K562 (cell line): ENCODE results near the gene CCDC87. TPM values are rescaled to one million over a fixed set of nuclear protein-coding genes. Genes with fewer than 3 reads are reported as not detected.

ENCODE experiments used
- ATAC-seq: fragments of 200-7000 bp; cut with Tn5 transposase; 3 replicates; pipeline ENCODE4 v1.9.1; 2020; ENCODE audit warnings: moderate library complexity
- BruUV-seq: library from RNA; stranded (reverse); fragments of 400-500 nt; replicated peaks from 2 replicates; lab custom pipeline; 2021; lab: Mats Ljungman, UMichigan
- CTCF ChIA-PET: fragments of 300-600 bp; formaldehyde crosslinking; extraction: SDS; loops from one replicate; lab custom pipeline; 2021; ENCODE audit warnings: low intra/inter-chr PET ratio; lab: Yijun Ruan, JAX
- POLR2A ChIA-PET: fragments of 300-600, 350-650 bp; sonication (Branson Sonifier 250); formaldehyde crosslinking; extraction: SDS; loops from one replicate; lab custom pipeline; 2021; ENCODE audit warnings: antibody characterized with exemption, inconsistent platforms; lab: Yijun Ruan, JAX
- DNase-seq, 4 experiments: peaks; one replicate each; pipeline versions ENCODE4 v3.0.0 to v3.0.0-alpha.2; 2011 to 2018; ENCODE audit warnings: low spot score in 3 of 4, mixed read lengths in 3 of 4; ENCODE audit errors: extremely low read depth in 1 of 4
- FAIRE-seq: peaks from 2 replicates; lab custom pipeline; 2011; peaks lifted over from hg19 to GRCh38; lab: Jason Lieb, UNC
- H2AFZ ChIP-seq: 2 replicates; pipeline ENCODE4 v1.6.0; 2011; ENCODE audit warnings: low read depth, low read length, control low read depth, inconsistent platforms
- H3K27ac ChIP-seq: fragments of 200-600 bp; 3 replicates; pipeline ENCODE4 v1.8.0; 2011; ENCODE audit warnings: low read depth, mild to moderate bottlenecking, control low read depth, inconsistent platforms, low read length, moderate library complexity, mixed read lengths; ENCODE audit errors: extremely low read depth
- H3K27me3 ChIP-seq, 2 experiments: fragments of 300-600 bp in 1 of 2; 2 replicates in 1 of 2; 3 replicates in 1 of 2; pipeline versions ENCODE4 v1.6.0 to v1.8.0; 2011; ENCODE audit warnings: inconsistent platforms in 2 of 2, low read length in 2 of 2, mild to moderate bottlenecking in 1 of 2, mixed read lengths in 1 of 2, moderate library complexity in 1 of 2; ENCODE audit not compliant: control insufficient read depth in 2 of 2, insufficient read depth in 2 of 2
- H3K36me3 ChIP-seq: fragments of 300-600 bp; 3 replicates; pipeline ENCODE4 v1.8.0; 2011; ENCODE audit warnings: mild to moderate bottlenecking, low read length, inconsistent platforms; ENCODE audit not compliant: control insufficient read depth, insufficient read depth
- H3K4me1 ChIP-seq, 2 experiments: fragments of 200-600 bp in 1 of 2; replicated peaks in 1 of 2; 2 replicates in 1 of 2; 3 replicates in 1 of 2; pipeline versions ENCODE4 v1.5.1 to v1.8.0; 2011; ENCODE audit warnings: inconsistent platforms in 2 of 2, low read length in 2 of 2, mild to moderate bottlenecking in 1 of 2, mixed read lengths in 1 of 2, moderate library complexity in 1 of 2; ENCODE audit not compliant: control insufficient read depth in 2 of 2, insufficient read depth in 2 of 2
- H3K4me2 ChIP-seq: 2 replicates; pipeline ENCODE4 v1.6.1; 2011; ENCODE audit warnings: low read length, control low read depth, inconsistent platforms, mixed read lengths; ENCODE audit not compliant: insufficient read depth
- H3K4me3 ChIP-seq: fragments of 200-600 bp; sonication (generic), shearing (Covaris generic); 2 replicates; pipeline ENCODE4 v1.5.1; 2016; ENCODE audit warnings: control low read depth, inconsistent platforms
- H3K79me2 ChIP-seq: fragments of 200-600 bp; 3 replicates; pipeline ENCODE4 v1.8.0; 2011; ENCODE audit warnings: low read length, inconsistent platforms; ENCODE audit not compliant: control insufficient read depth, insufficient read depth
- H3K9ac ChIP-seq, 2 experiments: 2 replicates each; pipeline versions ENCODE4 v1.6.0 to v1.6.1; 2011; ENCODE audit warnings: low read depth in 2 of 2, low read length in 2 of 2, control low read depth in 1 of 2, inconsistent platforms in 1 of 2, mild to moderate bottlenecking in 1 of 2, mixed read lengths in 1 of 2; ENCODE audit not compliant: insufficient read depth in 1 of 2
- H3K9me1 ChIP-seq: one replicate; pipeline ENCODE4 v1.6.0; 2011; ENCODE audit warnings: inconsistent platforms, mild to moderate bottlenecking, low read length, moderate library complexity; ENCODE audit not compliant: control insufficient read depth, insufficient read depth
- H3K9me3 ChIP-seq: replicated peaks from 2 replicates; pipeline ENCODE4 v1.5.1; 2011; ENCODE audit warnings: low read depth, low read length, inconsistent platforms; ENCODE audit not compliant: control insufficient read depth, insufficient read depth
- H4K20me1 ChIP-seq: replicated peaks from 2 replicates; pipeline ENCODE4 v1.6.1; 2011; ENCODE audit warnings: low read length, inconsistent platforms, mixed read lengths; ENCODE audit not compliant: control insufficient read depth, insufficient read depth
- ILK ChIP-seq: fragments of 450-650 bp; IDR thresholded peaks from 2 replicates; pipeline ENCODE4 v1.6.1; 2016; ENCODE audit warnings: missing genetic modification characterization, low read depth, mild to moderate bottlenecking, missing compliant biosample characterization, moderate library complexity, borderline replicate concordance
- ZNF431 ChIP-seq: sonication (generic); formaldehyde crosslinking; IDR thresholded peaks from 2 replicates; pipeline ENCODE4 v1.8.0; 2022; ENCODE audit warnings: mild to moderate bottlenecking, missing genetic modification reagents
- ZNF740 ChIP-seq, 3 experiments: fragments of 200-800 bp in 1 of 3; sonication (Bioruptor generic) in 1 of 3; sonication (generic) in 1 of 3; formaldehyde crosslinking in 1 of 3; IDR thresholded peaks; 2 replicates each; pipeline versions ENCODE4 v1.6.1 to v1.8.0; 2016 to 2022; ENCODE audit warnings: mild to moderate bottlenecking in 2 of 3, missing compliant biosample characterization in 2 of 3, missing genetic modification characterization in 2 of 3, missing genetic modification reagents in 1 of 3
- WGBS: fragments of 100-300 bp; shearing (Covaris generic); methylation state at CpG from one replicate; pipeline ENCODE4 v1.1.6; 2016; ENCODE audit warnings: low coverage, mixed read lengths; ENCODE audit not compliant: insufficient coverage; ENCODE audit errors: missing lambda C conversion rate; 5-methylcytosine and 5-hydroxymethylcytosine counted together
- in situ Hi-C: fragments of 300-500 bp; cut with MboI; formaldehyde crosslinking; loops from 4 replicates; pipeline ENCODE4 v1.15.0; 2018; ENCODE audit warnings: inconsistent platforms, mixed read lengths
- intact Hi-C: fragments of 100-400 bp; cut with micrococcal nuclease; formaldehyde crosslinking; loops from 2 replicates; pipeline ENCODE4 v1.14.2; 2022
- polyA plus RNA-seq, 8 experiments: library from polyadenylated mRNA; depleted of rRNA in 4 of 8; stranded (reverse) in 5 of 8; unstranded in 3 of 8; fragments of >200 nt; fragmentation: Nextera tagmentation in 2 of 8; fragmentation: Illumina TruSeq in 1 of 8; extraction: Ambion mirVana in 2 of 8; extraction: Trizol in 1 of 8; gene quantifications; 2 replicates each; pipeline versions ENCODE4 v1.2.1 to v1.2.3, GENCODE V29; 2011 to 2014; ENCODE audit warnings: inconsistent platforms in 1 of 8, missing spikeins in 1 of 8
- total RNA-seq, 7 experiments: library from RNA; depleted of rRNA in 6 of 7; stranded (reverse); fragments of >200 nt in 6 of 7; fragmentation: Illumina TruSeq in 2 of 7; extraction: Trizol in 2 of 7; gene quantifications; 2 replicates each; pipeline versions ENCODE4 v1.2.1 to v1.2.3, GENCODE V29; 2011 to 2021; ENCODE audit warnings: low replicate concordance in 1 of 7
- TF ChIP-seq, protein P1 (sequence below): sonication (generic); IDR thresholded peaks from 2 replicates; pipeline ENCODE4 v1.6.1; 2016

CCDC87 gene
- total and polyA plus RNA-seq, 9 of the 15 experiments (the other 6 are each of a cell fraction or from before 2014, with no cell fraction given), result 0.03 to 0.44 (median 0.15) TPM; not detected in 1

GRCh38 chr11:66636411-66636810, 43.5 kb upstream of the CCDC87 start:
- no peak overlapping the region for H2AFZ ChIP-seq
- ChIA-PET POLR2A (interaction anchor here (0.5 to 26.4 kb wide), 5 partner anchors 14 to 1749 kb away, joined by 3 to 387 read pairs (median 4); partner anchors contain the start of gene RBM14), CTCF (no interaction called here)
- peaks cover 93% of the 10 kb centered on the region for H3K79me2 ChIP-seq
- H3K27me3 ChIP-seq, result no peaks in the 10 kb centered on the region
- TF ChIP-seq ZNF740 (CRISPR knock-in tag; IDR thresholded peaks at IDR 0.05) (no peak), ZNF740 (tag; IDR thresholded peaks at IDR 0.05) (no peak), ZNF431 (peak; percentile 90), ILK (tag) (no peak)
- TF ChIP-seq, protein P1, sequence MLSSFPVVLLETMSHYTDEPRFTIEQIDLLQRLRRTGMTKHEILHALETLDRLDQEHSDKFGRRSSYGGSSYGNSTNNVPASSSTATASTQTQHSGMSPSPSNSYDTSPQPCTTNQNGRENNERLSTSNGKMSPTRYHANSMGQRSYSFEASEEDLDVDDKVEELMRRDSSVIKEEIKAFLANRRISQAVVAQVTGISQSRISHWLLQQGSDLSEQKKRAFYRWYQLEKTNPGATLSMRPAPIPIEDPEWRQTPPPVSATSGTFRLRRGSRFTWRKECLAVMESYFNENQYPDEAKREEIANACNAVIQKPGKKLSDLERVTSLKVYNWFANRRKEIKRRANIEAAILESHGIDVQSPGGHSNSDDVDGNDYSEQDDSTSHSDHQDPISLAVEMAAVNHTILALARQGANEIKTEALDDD, result peak; percentile 87
- peaks cover 15 to 16% of the 10 kb centered on the region in 2 experiments for H3K4me1 ChIP-seq
- no peak overlapping the region; the same call in 1 of the 2 replicates for H3K4me2 ChIP-seq
- BruUV-seq, result no TSS peak
- H3K9me1 ChIP-seq, result peaks cover 4% of the 10 kb centered on the region
- in situ Hi-C loops, result no loop called here
- FAIRE-seq, result no peak
- ATAC-seq, result no peak
- H4K20me1 ChIP-seq, result peaks cover 28% of the 10 kb centered on the region
- no peak overlapping the region for H3K9ac ChIP-seq
- no peaks in the 10 kb centered on the region for H3K9me3 ChIP-seq
- DNase-seq, result no peak
- H3K36me3 ChIP-seq, result peaks cover 64% of the 10 kb centered on the region
- H3K27ac ChIP-seq, result peak overlapping the region; percentile 25; the same call in 1 of the 3 replicates
- 53% methylated on average over 3 of the region's 3 CpGs for WGBS
- no peak overlapping the region for H3K4me3 ChIP-seq
- intact Hi-C loops, result no loop called here
